Measurements from ENCODE around the gene WDR18.
A peak's percentile ranks its signal among the peaks of the same experiment; 100 is the strongest.

The WDR18 gene

GRCh38 chr19:944663-945241 lies 39.4 kb upstream of the WDR18 start:
- no peaks in the 10 kb centered on the region for H3K9me3 Mint-ChIP-seq
- H3K27me3 Mint-ChIP-seq = no peaks in the 10 kb centered on the region
- no peak overlapping the region for H3K4me3 Mint-ChIP-seq
- H3K27ac Mint-ChIP-seq = peak overlapping the region; percentile 37
- intact Hi-C loops (cut with micrococcal nuclease) = no loop called here
- peaks cover 82% of the 10 kb centered on the region for H3K36me3 Mint-ChIP-seq (ENCODE audit: low read depth)
- H3K4me1 Mint-ChIP-seq (ENCODE audit: low read depth) = peaks cover 91% of the 10 kb centered on the region

GRCh38 chr19:945401-946252 lies 38.5 kb upstream of the WDR18 start:
- peaks cover 89% of the 10 kb centered on the region for H3K4me1 Mint-ChIP-seq (ENCODE audit: low read depth)
- H3K27me3 Mint-ChIP-seq = no peaks in the 10 kb centered on the region
- intact Hi-C loops (cut with micrococcal nuclease) = loop anchor here (2.0 kb wide), 1 partner anchor 13 kb away; no protein-coding TSS in a partner anchor
- no peak overlapping the region for H3K4me3 Mint-ChIP-seq
- no peaks in the 10 kb centered on the region for H3K9me3 Mint-ChIP-seq
- H3K27ac Mint-ChIP-seq = peak overlapping the region; percentile 37
- H3K36me3 Mint-ChIP-seq (ENCODE audit: low read depth) = peaks cover 78% of the 10 kb centered on the region

- no peaks in the 10 kb centered on the region for H3K9me3 Mint-ChIP-seq
- intact Hi-C loops (cut with micrococcal nuclease) = loop anchor here (2.0 kb wide), 1 partner anchor 14 kb away; no protein-coding TSS in a partner anchor
- H3K27me3 Mint-ChIP-seq = no peaks in the 10 kb centered on the region
- peaks cover 65% of the 10 kb centered on the region for H3K36me3 Mint-ChIP-seq (ENCODE audit: low read depth)
- H3K4me3 Mint-ChIP-seq = peak overlapping the region; percentile 79
- H3K4me1 Mint-ChIP-seq (ENCODE audit: low read depth) = peaks cover 90% of the 10 kb centered on the region
- peak overlapping the region; percentile 98 for H3K27ac Mint-ChIP-seq
These were observed 36.9 kb upstream of the WDR18 start for GRCh38 chr19:947090-947706.

DNA sequence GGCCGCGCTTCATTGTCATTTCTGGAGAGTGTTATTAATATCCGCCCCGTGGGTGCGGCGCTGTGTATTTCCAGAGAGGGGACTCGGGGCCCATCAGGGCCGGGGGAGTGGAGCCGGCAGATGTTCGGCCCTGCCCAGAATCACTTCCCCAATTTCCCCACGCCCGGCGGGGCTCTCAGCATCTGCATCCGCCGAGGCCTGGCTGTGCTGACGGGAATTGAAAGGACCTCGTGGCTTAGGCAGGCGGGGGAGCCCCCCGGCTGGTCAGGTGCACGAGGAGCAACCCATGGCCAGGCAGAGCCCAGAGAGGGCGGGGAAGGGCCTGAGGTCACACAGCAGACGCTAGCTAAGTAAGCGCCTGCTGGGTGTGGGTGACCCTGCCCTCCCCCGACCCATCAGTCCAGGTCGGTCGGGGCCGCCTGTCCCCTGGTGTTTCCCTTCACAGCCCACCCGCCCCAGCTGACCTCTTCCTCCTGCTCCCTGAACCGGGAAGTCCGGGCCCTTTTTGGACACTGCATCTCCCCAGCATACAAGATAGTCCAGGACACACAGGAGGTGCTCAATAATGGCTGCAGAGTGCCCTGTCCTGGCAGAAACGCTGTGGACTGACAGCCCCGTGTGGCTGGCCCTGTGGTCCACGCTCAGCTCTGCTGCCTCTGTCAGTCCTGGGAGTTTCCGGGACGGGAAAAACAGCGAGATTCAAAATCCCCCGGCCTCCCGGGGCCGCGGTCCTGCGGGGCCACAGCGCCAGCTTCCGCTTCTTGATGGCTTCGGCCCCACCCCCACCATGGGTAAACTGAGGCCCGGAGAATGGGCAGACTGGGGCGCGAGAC lies 36.2 kb upstream of the WDR18 start:
- Mint-ChIP-seq H3K4me1 (ENCODE audit: low read depth) (peaks cover 90% of the 10 kb centered on the region), H3K36me3 (ENCODE audit: low read depth) (peaks cover 60% of the 10 kb centered on the region), H3K27ac (peak overlapping the region; percentile 98), H3K9me3 (no peaks in the 10 kb centered on the region), H3K4me3 (peak overlapping the region; percentile 79), H3K27me3 (no peaks in the 10 kb centered on the region)
- intact Hi-C loops (cut with micrococcal nuclease) = loop anchor here (2.0 kb wide), 1 partner anchor 15 kb away; no protein-coding TSS in a partner anchor

DNA sequence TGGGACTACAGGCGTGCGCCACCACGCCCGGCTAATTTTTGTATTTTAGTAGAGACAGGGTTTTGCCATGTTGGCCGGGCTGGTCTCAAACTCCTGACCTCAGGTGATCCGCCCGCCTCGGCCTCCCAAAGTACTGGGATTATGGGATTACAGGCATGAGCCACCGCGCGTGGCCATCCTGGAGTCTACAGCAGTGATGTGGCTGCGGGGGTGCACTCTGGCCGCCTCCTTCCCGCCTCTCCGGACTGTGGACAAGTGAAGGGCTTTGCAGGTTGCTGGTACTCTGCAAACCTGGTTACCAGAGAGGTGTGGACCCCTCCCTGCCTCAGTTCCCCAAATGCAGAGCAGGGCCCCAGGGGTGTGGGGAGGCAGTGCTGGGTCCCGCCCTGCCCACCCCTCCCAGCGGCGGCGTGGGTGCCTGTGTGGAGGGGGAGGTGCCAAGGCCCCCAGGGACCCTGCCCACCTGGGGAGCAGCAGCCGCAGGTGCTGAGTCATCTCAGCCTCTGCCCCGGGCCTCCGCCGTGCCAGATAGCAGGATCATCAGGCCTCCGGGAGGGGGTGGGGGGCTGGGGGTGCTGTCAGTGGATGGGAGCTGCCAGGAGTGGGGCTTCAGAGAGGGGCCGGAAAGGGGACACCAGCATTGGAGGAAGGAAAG lies 35.2 kb upstream of the WDR18 start:
- H3K36me3 Mint-ChIP-seq (ENCODE audit: low read depth) = peaks cover 57% of the 10 kb centered on the region
- no peaks in the 10 kb centered on the region for H3K9me3 Mint-ChIP-seq
- no peak overlapping the region for H3K4me3 Mint-ChIP-seq
- intact Hi-C loops (cut with micrococcal nuclease) = no loop called here
- H3K27me3 Mint-ChIP-seq = no peaks in the 10 kb centered on the region
- peaks cover 91% of the 10 kb centered on the region for H3K4me1 Mint-ChIP-seq (ENCODE audit: low read depth)
- H3K27ac Mint-ChIP-seq = peak overlapping the region; percentile 98

DNA sequence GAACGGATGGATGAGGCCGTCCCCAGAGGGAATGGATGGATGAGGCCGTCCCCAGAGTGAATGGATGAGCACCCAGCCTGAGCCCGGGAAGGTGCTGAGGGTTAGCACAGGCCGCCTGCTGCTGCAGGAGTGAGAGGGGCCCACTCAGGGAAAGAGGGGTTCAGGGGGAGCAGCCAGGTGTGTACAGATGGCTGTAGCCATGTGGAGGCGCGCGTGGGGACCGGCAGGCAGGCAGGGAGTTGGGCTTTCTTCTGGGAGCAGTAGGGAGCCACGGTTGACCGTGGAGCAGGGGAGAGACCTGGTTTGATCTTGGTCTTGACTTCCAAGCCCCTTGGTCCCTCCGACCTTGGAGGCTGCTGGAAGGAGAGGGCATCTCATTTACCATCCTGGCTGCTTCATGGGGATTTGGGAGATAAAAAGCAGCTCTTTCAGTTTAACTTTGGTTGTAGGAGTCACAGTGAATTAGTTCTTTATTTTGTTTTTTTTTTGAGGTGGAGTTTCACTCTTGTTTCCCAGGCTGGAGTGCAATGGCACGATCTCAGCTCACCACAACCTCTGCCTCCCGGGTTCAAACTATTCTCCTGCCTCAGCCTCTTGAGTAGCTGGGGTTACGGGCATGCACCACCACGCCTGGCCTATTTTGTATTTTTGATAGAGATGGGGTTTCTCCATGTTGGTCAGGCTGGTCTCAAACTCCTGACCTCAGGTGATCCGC lies 33.6 kb upstream of the WDR18 start:
- Mint-ChIP-seq H3K27me3 (no peaks in the 10 kb centered on the region), H3K36me3 (ENCODE audit: low read depth) (peaks cover 57% of the 10 kb centered on the region)

GRCh38 chr19:952049-952679 lies 32.0 kb upstream of the WDR18 start:
- intact Hi-C loops (cut with micrococcal nuclease) = no loop called here
- H3K9me3 Mint-ChIP-seq = no peaks in the 10 kb centered on the region
- H3K27ac Mint-ChIP-seq = peak overlapping the region; percentile 98
- H3K27me3 Mint-ChIP-seq = no peaks in the 10 kb centered on the region
- peak overlapping the region; percentile 76 for H3K4me3 Mint-ChIP-seq
- peaks cover 87% of the 10 kb centered on the region for H3K4me1 Mint-ChIP-seq (ENCODE audit: low read depth)
- peaks cover 66% of the 10 kb centered on the region for H3K36me3 Mint-ChIP-seq (ENCODE audit: low read depth)

More for the DNA sequence above, 33.6 kb upstream of the WDR18 start:
- Mint-ChIP-seq H3K4me1 (ENCODE audit: low read depth) (peaks cover 91% of the 10 kb centered on the region), H3K9me3 (no peaks in the 10 kb centered on the region), H3K27ac (peak overlapping the region; percentile 98), H3K4me3 (no peak overlapping the region)
- intact Hi-C loops (cut with micrococcal nuclease) = no loop called here

GRCh38 chr19:952680-953444 lies 31.3 kb upstream of the WDR18 start:
- Mint-ChIP-seq H3K27me3 (no peaks in the 10 kb centered on the region), H3K4me3 (peak overlapping the region; percentile 76), H3K27ac (peak overlapping the region; percentile 98), H3K4me1 (ENCODE audit: low read depth) (peaks cover 86% of the 10 kb centered on the region), H3K36me3 (ENCODE audit: low read depth) (peaks cover 65% of the 10 kb centered on the region), H3K9me3 (no peaks in the 10 kb centered on the region)
- intact Hi-C loops (cut with micrococcal nuclease) = no loop called here

GRCh38 chr19:953445-954271 lies 30.5 kb upstream of the WDR18 start:
- peak overlapping the region; percentile 76 for H3K4me3 Mint-ChIP-seq

DNA sequence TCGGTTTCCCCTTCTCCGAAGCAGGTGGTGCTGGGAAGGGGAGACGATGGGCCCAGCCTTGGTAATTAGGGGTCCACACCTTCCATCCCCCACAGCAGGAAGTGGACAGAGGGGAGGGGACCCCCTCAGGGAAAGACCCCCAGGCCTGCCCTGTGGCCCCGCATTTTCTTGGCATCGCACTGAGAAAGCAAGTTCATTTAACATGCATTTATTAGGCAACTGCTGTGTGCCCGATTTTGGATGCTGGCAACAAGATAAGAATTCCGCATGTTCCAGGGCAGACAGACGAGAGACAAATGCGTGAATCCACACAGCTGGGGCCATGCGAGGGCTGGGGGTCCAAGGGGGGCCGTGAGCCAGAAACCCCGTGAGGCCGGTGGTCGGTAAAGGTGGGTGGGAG lies 29.9 kb upstream of the WDR18 start:
- intact Hi-C loops (cut with micrococcal nuclease) = no loop called here
- Mint-ChIP-seq H3K27ac (peak overlapping the region; percentile 24), H3K36me3 (ENCODE audit: low read depth) (peaks cover 68% of the 10 kb centered on the region), H3K9me3 (no peaks in the 10 kb centered on the region), H3K4me3 (no peak overlapping the region), H3K4me1 (ENCODE audit: low read depth) (peaks cover 84% of the 10 kb centered on the region), H3K27me3 (no peaks in the 10 kb centered on the region)

More at GRCh38 chr19:953445-954271, 30.5 kb upstream of the WDR18 start:
- Mint-ChIP-seq H3K9me3 (no peaks in the 10 kb centered on the region), H3K4me1 (ENCODE audit: low read depth) (peaks cover 84% of the 10 kb centered on the region), H3K36me3 (ENCODE audit: low read depth) (peaks cover 65% of the 10 kb centered on the region), H3K27me3 (no peaks in the 10 kb centered on the region), H3K27ac (peak overlapping the region; percentile 98)
- intact Hi-C loops (cut with micrococcal nuclease) = no loop called here
